Loucy (cell line): ENCODE results near the gene CREG2.

Experiments
- H2AFZ ChIP-seq: fragments of 200-600 bp; sonication (generic); 2 replicates; pipeline ENCODE4 v1.6.0; 2016; ENCODE audit warnings: antibody characterized with exemption, mild to moderate bottlenecking, low read length, moderate library complexity
- H3F3A ChIP-seq: fragments of 200-600 bp; 2 replicates; pipeline ENCODE4 v1.6.0; 2016; ENCODE audit warnings: antibody characterized with exemption, low read depth, mild to moderate bottlenecking
- H3K27me3 ChIP-seq: fragments of 200-600 bp; sonication (generic); 2 replicates; pipeline ENCODE4 v1.6.1; 2014; ENCODE audit warnings: low read length, mild to moderate bottlenecking; ENCODE audit not compliant: insufficient read depth, poor library complexity, severe bottlenecking
- H3K36me3 ChIP-seq: fragments of 200-600 bp; sonication (generic); 2 replicates; pipeline ENCODE4 v1.6.1; 2016; ENCODE audit warnings: low read length; ENCODE audit not compliant: insufficient read depth
- H3K4me1 ChIP-seq: fragments of 200-600 bp; sonication (generic); 2 replicates; pipeline ENCODE4 v1.5.1; 2014; ENCODE audit warnings: low read length, mild to moderate bottlenecking; ENCODE audit not compliant: insufficient read depth, poor library complexity, severe bottlenecking
- H3K4me2 ChIP-seq: fragments of 200-600 bp; sonication (generic); 2 replicates; pipeline ENCODE4 v1.6.0; 2014; ENCODE audit warnings: antibody characterized with exemption, low read length, low read depth, mild to moderate bottlenecking; ENCODE audit not compliant: poor library complexity, severe bottlenecking
- H3K4me3 ChIP-seq: fragments of 200-600 bp; sonication (generic); 2 replicates; pipeline ENCODE4 v1.5.1; 2014; ENCODE audit warnings: low read length, mild to moderate bottlenecking, mixed read lengths; ENCODE audit not compliant: poor library complexity, severe bottlenecking
- H3K79me2 ChIP-seq: fragments of 200-600 bp; sonication (generic); 2 replicates; pipeline ENCODE4 v1.6.1; 2014; ENCODE audit warnings: low read length; ENCODE audit not compliant: insufficient read depth
- H3K9ac ChIP-seq: fragments of 200-600 bp; sonication (generic); 2 replicates; pipeline ENCODE4 v1.6.0; 2014; ENCODE audit warnings: mild to moderate bottlenecking, low read depth, low read length, moderate library complexity; ENCODE audit not compliant: poor library complexity, severe bottlenecking
- H3K9me2 ChIP-seq: fragments of 200-600 bp; sonication (generic); replicated peaks from 2 replicates; pipeline ENCODE4 v1.6.1; 2016; ENCODE audit warnings: low read depth, low read length, mixed read lengths
- H3K9me3 ChIP-seq: fragments of 200-600 bp; sonication (generic); 2 replicates; pipeline ENCODE4 v1.6.1; 2014; ENCODE audit warnings: mild to moderate bottlenecking, antibody characterized with exemption, low read length, low read depth; ENCODE audit not compliant: insufficient read depth
- H4K20me1 ChIP-seq: fragments of 200-600 bp; sonication (generic); 2 replicates; pipeline ENCODE4 v1.6.0; 2014; ENCODE audit warnings: antibody characterized with exemption, low read length, mild to moderate bottlenecking; ENCODE audit not compliant: insufficient read depth, poor library complexity, severe bottlenecking
- CTCF ChIP-seq: fragments of 200-600 bp; sonication (generic); conservative IDR thresholded peaks from 2 replicates; pipeline ENCODE4 v1.5.1; 2014; ENCODE audit warnings: mild to moderate bottlenecking, antibody characterized with exemption, low read length
- EZH2phosphoT487 ChIP-seq: fragments of 200-600 bp; IDR thresholded peaks from 2 replicates; pipeline ENCODE4 v1.6.1; 2018; ENCODE audit warnings: antibody characterized with exemption, mild to moderate bottlenecking, moderate library complexity, borderline replicate concordance

The CREG2 gene

GRCh38 chr2:101396316-101396717 is 9.0 kb upstream of the CREG2 start:
- H3K9ac ChIP-seq, result no peak overlapping the region
- no peak overlapping the region for H3K4me3 ChIP-seq
- H3K27me3 ChIP-seq, result no peaks in the 10 kb centered on the region
- H3K36me3 ChIP-seq, result no peaks in the 10 kb centered on the region
- no peaks in the 10 kb centered on the region for H3K9me3 ChIP-seq
- no peak overlapping the region for H3K4me2 ChIP-seq
- peaks cover 21% of the 10 kb centered on the region for H3K4me1 ChIP-seq
- TF ChIP-seq EZH2phosphoT487 (no peak), CTCF (no peak)
- no peaks in the 10 kb centered on the region for H3F3A ChIP-seq
- H2AFZ ChIP-seq, result no peak overlapping the region
- H3K79me2 ChIP-seq, result no peaks in the 10 kb centered on the region
- no peaks in the 10 kb centered on the region for H4K20me1 ChIP-seq
- no peaks in the 10 kb centered on the region for H3K9me2 ChIP-seq

- H3K4me2 ChIP-seq, result no peak overlapping the region
- H2AFZ ChIP-seq, result no peak overlapping the region
- H3K27me3 ChIP-seq, result no peaks in the 10 kb centered on the region
- peaks cover 15% of the 10 kb centered on the region for H3K4me1 ChIP-seq
- H3K79me2 ChIP-seq, result no peaks in the 10 kb centered on the region
- H3K9me2 ChIP-seq, result no peaks in the 10 kb centered on the region
- H3K9ac ChIP-seq, result no peak overlapping the region
- H3K36me3 ChIP-seq, result no peaks in the 10 kb centered on the region
- H3K4me3 ChIP-seq, result no peak overlapping the region
- no peaks in the 10 kb centered on the region for H3K9me3 ChIP-seq
- no peaks in the 10 kb centered on the region for H4K20me1 ChIP-seq
- TF ChIP-seq CTCF, result no peak
- no peak for TF ChIP-seq EZH2phosphoT487
- no peaks in the 10 kb centered on the region for H3F3A ChIP-seq
Measured at GRCh38 chr2:101395545-101396315, 8.4 kb upstream of the CREG2 start.

- TF ChIP-seq EZH2phosphoT487 (no peak), CTCF (no peak)
- Histone ChIP-seq H3K9me3 (no peaks in the 10 kb centered on the region), H4K20me1 (no peaks in the 10 kb centered on the region), H3K4me2 (no peak overlapping the region), H3K79me2 (no peaks in the 10 kb centered on the region), H3K36me3 (no peaks in the 10 kb centered on the region), H3K9ac (no peak overlapping the region), H2AFZ (no peak overlapping the region), H3K27me3 (no peaks in the 10 kb centered on the region), H3F3A (no peaks in the 10 kb centered on the region), H3K4me3 (no peak overlapping the region), H3K4me1 (peaks cover 5% of the 10 kb centered on the region), H3K9me2 (no peaks in the 10 kb centered on the region)
Measured at GRCh38 chr2:101388232-101388631, 929 bp upstream of the CREG2 start.
